Epithelial cell of esophagus (primary cell): ENCODE results near the gene TIMP2.
"Not testable (repeated sequence)": the region's sequence is repeated elsewhere in the genome, so short reads cannot be mapped to it uniquely, and the experiment has no call there.

Experiments
- DNase-seq: peaks from one replicate; pipeline ENCODE4 v3.0.0; 2010; ENCODE audit warnings: low read depth
- H3K4me3 ChIP-seq: 2 replicates; pipeline ENCODE4 v1.5.1; 2011; ENCODE audit warnings: mild to moderate bottlenecking, low read length, control low read depth
- TF ChIP-seq, protein P1 (sequence below): IDR thresholded peaks from 2 replicates; pipeline ENCODE4 v1.5.1; 2011; ENCODE audit warnings: low read depth, mild to moderate bottlenecking, low read length, control low read depth, inconsistent platforms; ENCODE audit not compliant: insufficient read depth; ENCODE audit errors: missing control alignments

The TIMP2 gene

DNA sequence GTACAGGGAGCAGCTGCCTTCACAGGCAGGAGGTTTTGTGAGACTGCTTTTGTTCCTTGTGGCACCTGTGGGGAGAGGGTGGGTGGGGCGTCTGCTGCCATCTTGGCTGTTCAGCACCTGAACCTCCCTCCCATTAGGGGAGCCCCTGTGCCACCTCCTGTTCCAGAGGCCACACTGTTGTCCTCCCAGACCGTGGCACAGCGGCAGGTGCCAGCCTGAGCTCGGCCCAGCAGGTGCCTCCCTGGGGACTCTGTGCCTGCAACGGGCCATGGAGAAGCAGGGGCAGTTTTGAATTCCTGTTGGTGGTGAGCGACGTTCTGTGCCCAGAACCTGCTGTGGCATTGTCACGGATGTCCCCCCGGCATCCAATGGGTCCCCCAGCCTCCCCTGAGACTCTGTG lies 44.7 kb upstream of the TIMP2 start:
- TF ChIP-seq, protein P1, sequence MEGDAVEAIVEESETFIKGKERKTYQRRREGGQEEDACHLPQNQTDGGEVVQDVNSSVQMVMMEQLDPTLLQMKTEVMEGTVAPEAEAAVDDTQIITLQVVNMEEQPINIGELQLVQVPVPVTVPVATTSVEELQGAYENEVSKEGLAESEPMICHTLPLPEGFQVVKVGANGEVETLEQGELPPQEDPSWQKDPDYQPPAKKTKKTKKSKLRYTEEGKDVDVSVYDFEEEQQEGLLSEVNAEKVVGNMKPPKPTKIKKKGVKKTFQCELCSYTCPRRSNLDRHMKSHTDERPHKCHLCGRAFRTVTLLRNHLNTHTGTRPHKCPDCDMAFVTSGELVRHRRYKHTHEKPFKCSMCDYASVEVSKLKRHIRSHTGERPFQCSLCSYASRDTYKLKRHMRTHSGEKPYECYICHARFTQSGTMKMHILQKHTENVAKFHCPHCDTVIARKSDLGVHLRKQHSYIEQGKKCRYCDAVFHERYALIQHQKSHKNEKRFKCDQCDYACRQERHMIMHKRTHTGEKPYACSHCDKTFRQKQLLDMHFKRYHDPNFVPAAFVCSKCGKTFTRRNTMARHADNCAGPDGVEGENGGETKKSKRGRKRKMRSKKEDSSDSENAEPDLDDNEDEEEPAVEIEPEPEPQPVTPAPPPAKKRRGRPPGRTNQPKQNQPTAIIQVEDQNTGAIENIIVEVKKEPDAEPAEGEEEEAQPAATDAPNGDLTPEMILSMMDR, result no peak
- no peak overlapping the region for H3K4me3 ChIP-seq
- no peak for DNase-seq

DNA sequence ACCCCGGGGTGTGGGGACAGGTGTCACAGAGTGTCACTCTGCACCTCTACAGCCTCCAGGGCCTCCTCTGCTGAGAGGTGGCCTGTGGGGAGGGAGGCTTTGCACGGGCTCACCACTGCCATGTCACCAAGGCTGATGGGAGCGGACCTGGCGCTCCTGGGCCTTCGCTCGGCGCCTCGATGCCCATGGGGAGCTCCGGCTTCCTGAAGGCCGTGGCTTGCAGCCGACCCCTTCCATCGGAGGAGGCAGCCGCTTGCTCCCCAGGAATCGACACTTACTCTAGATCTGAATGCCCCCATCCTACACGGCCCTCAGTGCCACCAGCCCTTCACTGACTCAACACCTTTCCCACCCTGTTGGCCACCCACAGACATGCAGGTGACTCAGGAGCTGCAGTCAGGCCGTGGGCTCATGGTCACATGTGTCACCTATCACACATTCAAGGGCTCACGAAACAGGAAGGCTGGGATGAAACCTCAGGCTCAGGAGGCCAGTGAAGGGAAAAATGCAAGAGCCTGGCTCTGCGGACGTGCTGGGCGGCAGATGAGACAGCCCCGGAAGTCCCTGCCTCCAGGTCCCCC lies 42.7 kb upstream of the TIMP2 start:
- TF ChIP-seq, protein P1, result no peak
- no peak for DNase-seq
- no peak overlapping the region for H3K4me3 ChIP-seq

DNA sequence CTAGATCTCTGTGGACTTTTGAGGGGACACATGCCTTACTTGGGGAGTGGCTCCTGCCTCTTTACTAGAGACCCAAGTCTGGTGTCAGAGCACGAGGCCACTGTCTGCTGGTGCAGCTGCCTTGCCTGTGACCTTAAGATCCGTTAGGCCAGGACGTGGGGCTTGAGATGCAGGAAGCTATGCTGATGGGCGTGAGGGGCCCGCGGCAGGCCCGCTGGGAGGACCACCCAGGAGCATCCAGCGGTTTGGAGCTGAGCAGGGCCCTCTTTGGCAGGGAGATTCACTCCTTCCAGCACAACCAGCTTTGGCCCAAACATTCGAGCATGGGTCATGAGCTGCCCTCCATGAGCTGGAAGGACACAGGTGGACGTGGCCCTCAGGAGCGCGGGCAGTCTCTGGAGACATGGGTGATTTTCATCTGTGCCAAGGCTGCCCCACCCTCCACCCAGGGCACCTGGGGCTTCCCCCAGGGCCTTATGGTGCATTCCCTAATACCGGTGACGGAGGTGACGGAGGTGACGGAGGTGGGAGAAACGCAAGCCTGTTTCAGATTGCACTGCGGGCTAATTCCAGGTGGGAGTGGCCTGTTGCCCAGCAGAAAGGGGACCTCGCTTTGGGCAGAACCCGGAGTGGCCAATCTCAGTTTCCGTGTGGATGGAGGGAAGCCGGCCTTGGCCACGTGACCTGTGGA lies 41.9 kb upstream of the TIMP2 start:
- H3K4me3 ChIP-seq, result no peak overlapping the region
- no peak for DNase-seq
- TF ChIP-seq, protein P1, result no peak

DNA sequence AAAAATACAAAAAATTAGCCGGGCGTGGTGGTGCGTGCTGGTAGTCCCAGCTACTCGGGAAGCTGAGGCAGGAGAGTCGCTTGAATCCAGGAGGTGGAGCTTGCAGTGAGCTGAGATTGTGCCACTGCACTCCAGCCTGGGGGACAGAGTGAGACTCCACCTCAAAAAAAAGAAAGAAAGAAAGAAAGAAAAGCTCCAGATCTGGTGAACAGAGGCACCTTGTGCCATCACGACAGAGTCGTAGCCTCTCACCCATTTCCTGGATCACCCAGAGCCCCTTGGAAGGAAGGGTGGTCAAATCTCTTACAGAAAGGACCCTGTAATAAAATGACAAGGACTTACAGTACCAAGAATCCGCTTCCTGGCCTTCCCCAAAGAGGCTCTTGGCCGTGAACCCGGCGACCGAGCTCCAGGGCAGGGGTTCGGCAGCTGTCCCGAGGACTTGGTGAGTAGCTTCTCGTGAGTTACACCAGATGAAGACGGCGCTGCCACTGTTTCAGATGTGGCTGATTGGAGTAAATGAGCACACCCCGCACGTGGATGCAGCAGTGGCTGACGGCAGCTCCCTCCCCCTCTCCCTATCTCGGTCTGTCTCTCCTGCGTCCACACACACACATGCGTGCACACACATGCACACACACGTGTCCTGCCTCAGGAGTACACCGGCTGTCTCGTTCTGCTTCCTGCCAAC lies 41.1 kb upstream of the TIMP2 start:
- H3K4me3 ChIP-seq, result no peak overlapping the region
- TF ChIP-seq, protein P1, result no peak
- DNase-seq, result no peak

DNA sequence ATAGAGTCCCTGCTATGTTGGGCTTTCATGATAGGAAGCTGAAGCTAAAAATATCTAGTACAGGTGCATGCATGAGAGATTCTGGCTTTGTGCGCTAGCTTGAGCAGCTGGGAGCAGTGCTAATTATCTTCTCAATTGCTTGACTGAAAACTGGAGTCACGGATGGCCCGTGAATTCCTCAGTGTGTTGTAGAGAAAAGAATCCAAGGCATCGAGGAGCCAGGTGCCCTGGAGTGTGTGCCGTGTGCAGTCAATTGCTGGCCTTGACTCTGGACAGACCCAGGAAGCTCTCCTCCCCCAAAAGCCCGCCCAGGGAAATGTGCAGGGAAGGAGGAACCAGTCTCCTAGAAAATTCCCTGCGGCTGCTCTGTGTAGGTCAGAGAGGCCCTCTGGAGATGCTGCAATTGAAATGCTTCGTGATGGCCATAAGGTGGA lies 40.3 kb upstream of the TIMP2 start:
- H3K4me3 ChIP-seq, result no peak overlapping the region
- DNase-seq, result no peak
- TF ChIP-seq, protein P1, result no peak

DNA sequence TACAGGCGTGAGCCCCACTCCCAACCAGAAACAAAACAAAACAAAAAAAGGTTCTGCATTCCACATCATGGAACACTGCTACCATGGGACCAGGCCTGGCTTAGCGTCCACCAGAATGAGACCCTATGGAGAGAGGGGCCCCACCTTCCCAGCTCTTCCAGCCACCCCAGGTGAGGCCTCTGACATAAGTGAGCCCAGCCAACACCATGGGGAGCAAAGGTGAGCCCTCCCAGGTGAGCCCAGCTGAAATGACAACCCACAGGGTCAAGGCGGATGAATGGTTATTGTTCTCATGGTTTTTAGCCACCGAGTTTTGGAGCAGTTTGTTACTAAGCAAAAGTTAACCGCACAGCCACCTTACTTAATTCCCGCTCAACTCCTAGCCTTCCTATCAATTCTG lies 38.2 kb upstream of the TIMP2 start:
- H3K4me3 ChIP-seq, result no peak overlapping the region
- no peak for DNase-seq
- TF ChIP-seq, protein P1, result no peak

DNA sequence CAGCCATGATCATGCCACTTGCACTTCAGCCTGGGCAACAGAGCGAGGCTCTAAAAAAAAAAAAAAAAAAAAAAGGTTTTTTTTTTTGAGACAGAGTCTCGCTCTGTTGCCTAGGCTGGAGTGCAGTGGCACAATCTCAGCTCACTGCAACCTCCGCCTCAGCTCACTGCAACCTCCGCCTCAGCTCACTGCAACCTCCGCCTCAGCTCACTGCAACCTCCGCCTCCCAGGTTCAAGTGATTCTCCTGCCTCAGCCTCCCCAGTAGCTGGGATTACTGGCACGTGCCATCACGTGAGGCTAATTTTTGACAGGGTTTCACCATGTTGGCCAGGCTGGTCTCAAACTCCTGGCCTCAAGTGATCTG lies 37.8 kb upstream of the TIMP2 start:
- DNase-seq, H3K4me3 ChIP-seq: not testable (repeated sequence)
